ENCODE data around the gene F11. TPM values are rescaled to one million over a fixed set of nuclear protein-coding genes. Genes with fewer than 3 reads are reported as not detected.

Gene F11
- total and polyA plus RNA-seq, 4 donors: 0.36 to 2.2 (median 0.99) TPM; not detected in 1

GRCh38 chr4:186296481-186296880, 30.5 kb downstream of the F11 start:
- DNase-seq (ENCODE audit: low read depth in 4 of 6, low spot score in 6 of 6): no peak
- H3K4me1 ChIP-seq (ENCODE audit: control insufficient read depth, insufficient read depth, low read length): peaks cover 8% of the 10 kb centered on the region
- H3K36me3 ChIP-seq (ENCODE audit: control insufficient read depth, insufficient read depth, low read length): no peaks in the 10 kb centered on the region
- H3K9me3 ChIP-seq (ENCODE audit: control insufficient read depth, insufficient read depth, low read length): no peaks in the 10 kb centered on the region
- H3K4me3 ChIP-seq (ENCODE audit: low read depth, low read length): no peak overlapping the region
- H3K27ac ChIP-seq (ENCODE audit: low read depth, low read length): no peak overlapping the region
- H3K27me3 ChIP-seq (ENCODE audit: control insufficient read depth, insufficient read depth, low read length): peaks cover 8% of the 10 kb centered on the region
- WGBS (ENCODE audit: insufficient coverage): no CpG with 5 or more reads among the region's 4 CpGs

GRCh38 chr4:186297013-186297645, 31.1 kb downstream of the F11 start:
- H3K4me1 ChIP-seq (ENCODE audit: control insufficient read depth, insufficient read depth, low read length): peaks cover 8% of the 10 kb centered on the region
- H3K9me3 ChIP-seq (ENCODE audit: control insufficient read depth, insufficient read depth, low read length): no peaks in the 10 kb centered on the region
- peak; percentile 54 to 95 (median 66) for DNase-seq (ENCODE audit: low read depth in 4 of 6, low spot score in 6 of 6)
- 65% methylated on average over 14 of the region's 21 CpGs for WGBS (ENCODE audit: insufficient coverage)
- peaks cover 8% of the 10 kb centered on the region for H3K27me3 ChIP-seq (ENCODE audit: control insufficient read depth, insufficient read depth, low read length)
- no peak overlapping the region for H3K4me3 ChIP-seq (ENCODE audit: low read depth, low read length)
- no peak overlapping the region for H3K27ac ChIP-seq (ENCODE audit: low read depth, low read length)
- H3K36me3 ChIP-seq (ENCODE audit: control insufficient read depth, insufficient read depth, low read length): no peaks in the 10 kb centered on the region

- Histone ChIP-seq H3K27ac (ENCODE audit: low read depth, low read length) (no peak overlapping the region), H3K36me3 (ENCODE audit: control insufficient read depth, insufficient read depth, low read length) (no peaks in the 10 kb centered on the region), H3K27me3 (ENCODE audit: control insufficient read depth, insufficient read depth, low read length) (peaks cover 8% of the 10 kb centered on the region), H3K9me3 (ENCODE audit: control insufficient read depth, insufficient read depth, low read length) (no peaks in the 10 kb centered on the region), H3K4me3 (ENCODE audit: low read depth, low read length) (no peak overlapping the region), H3K4me1 (ENCODE audit: control insufficient read depth, insufficient read depth, low read length) (peaks cover 8% of the 10 kb centered on the region)
- WGBS (ENCODE audit: insufficient coverage): 29% methylated on average over 35 of the region's 39 CpGs
- peak in 1 of 6 donors; percentile 13 for DNase-seq (ENCODE audit: low read depth in 4 of 6, low spot score in 6 of 6)
Measured at GRCh38 chr4:186298031-186298647, 32.1 kb downstream of the F11 start.

- 96% methylated on average over 2 of the region's 5 CpGs for WGBS (ENCODE audit: insufficient coverage)
Measured at GRCh38 chr4:186299291-186299690, 33.3 kb downstream of the F11 start.

GRCh38 chr4:186300659-186301390, 34.8 kb downstream of the F11 start:
- no peak for DNase-seq (ENCODE audit: low read depth in 4 of 6, low spot score in 6 of 6)
- peaks cover 8% of the 10 kb centered on the region for H3K27me3 ChIP-seq (ENCODE audit: control insufficient read depth, insufficient read depth, low read length)
- peaks cover 8% of the 10 kb centered on the region for H3K4me1 ChIP-seq (ENCODE audit: control insufficient read depth, insufficient read depth, low read length)
- H3K4me3 ChIP-seq (ENCODE audit: low read depth, low read length): no peak overlapping the region
- no peaks in the 10 kb centered on the region for H3K9me3 ChIP-seq (ENCODE audit: control insufficient read depth, insufficient read depth, low read length)
- H3K36me3 ChIP-seq (ENCODE audit: control insufficient read depth, insufficient read depth, low read length): no peaks in the 10 kb centered on the region
- no peak overlapping the region for H3K27ac ChIP-seq (ENCODE audit: low read depth, low read length)
- WGBS (ENCODE audit: insufficient coverage): no CpG with 5 or more reads among the region's 6 CpGs

More at GRCh38 chr4:186299291-186299690, 33.3 kb downstream of the F11 start:
- H3K4me3 ChIP-seq (ENCODE audit: low read depth, low read length): no peak overlapping the region
- H3K9me3 ChIP-seq (ENCODE audit: control insufficient read depth, insufficient read depth, low read length): no peaks in the 10 kb centered on the region
- H3K36me3 ChIP-seq (ENCODE audit: control insufficient read depth, insufficient read depth, low read length): no peaks in the 10 kb centered on the region
- peaks cover 8% of the 10 kb centered on the region for H3K27me3 ChIP-seq (ENCODE audit: control insufficient read depth, insufficient read depth, low read length)
- no peak for DNase-seq (ENCODE audit: low read depth in 4 of 6, low spot score in 6 of 6)
- peaks cover 8% of the 10 kb centered on the region for H3K4me1 ChIP-seq (ENCODE audit: control insufficient read depth, insufficient read depth, low read length)
- no peak overlapping the region for H3K27ac ChIP-seq (ENCODE audit: low read depth, low read length)

GRCh38 chr4:186304216-186304615, 38.2 kb downstream of the F11 start:
- Histone ChIP-seq H3K4me3 (ENCODE audit: low read depth, low read length) (no peak overlapping the region), H3K9me3 (ENCODE audit: control insufficient read depth, insufficient read depth, low read length) (no peaks in the 10 kb centered on the region), H3K27ac (ENCODE audit: low read depth, low read length) (no peak overlapping the region), H3K36me3 (ENCODE audit: control insufficient read depth, insufficient read depth, low read length) (no peaks in the 10 kb centered on the region), H3K4me1 (ENCODE audit: control insufficient read depth, insufficient read depth, low read length) (peaks cover 3% of the 10 kb centered on the region), H3K27me3 (ENCODE audit: control insufficient read depth, insufficient read depth, low read length) (no peaks in the 10 kb centered on the region)
- no peak for DNase-seq (ENCODE audit: low read depth in 4 of 6, low spot score in 6 of 6)
- WGBS (ENCODE audit: insufficient coverage): 100% methylated on average over 2 of the region's 5 CpGs

GRCh38 chr4:186304866-186305505, 39.0 kb downstream of the F11 start:
- Histone ChIP-seq H3K4me3 (ENCODE audit: low read depth, low read length) (no peak overlapping the region), H3K27ac (ENCODE audit: low read depth, low read length) (no peak overlapping the region), H3K27me3 (ENCODE audit: control insufficient read depth, insufficient read depth, low read length) (no peaks in the 10 kb centered on the region), H3K4me1 (ENCODE audit: control insufficient read depth, insufficient read depth, low read length) (peaks cover 3% of the 10 kb centered on the region), H3K9me3 (ENCODE audit: control insufficient read depth, insufficient read depth, low read length) (no peaks in the 10 kb centered on the region), H3K36me3 (ENCODE audit: control insufficient read depth, insufficient read depth, low read length) (no peaks in the 10 kb centered on the region)
- WGBS (ENCODE audit: insufficient coverage): 38% methylated on average over 6 of the region's 13 CpGs
- DNase-seq (ENCODE audit: low read depth in 4 of 6, low spot score in 6 of 6): peak in 3 of 6 donors; percentile 7 to 55 (median 48)

GRCh38 chr4:186307497-186307896, 41.5 kb downstream of the F11 start:
- no peaks in the 10 kb centered on the region for H3K27me3 ChIP-seq (ENCODE audit: control insufficient read depth, insufficient read depth, low read length)
- H3K27ac ChIP-seq (ENCODE audit: low read depth, low read length): no peak overlapping the region
- DNase-seq (ENCODE audit: low read depth in 4 of 6, low spot score in 6 of 6): no peak
- peaks cover 3% of the 10 kb centered on the region for H3K4me1 ChIP-seq (ENCODE audit: control insufficient read depth, insufficient read depth, low read length)
- no peaks in the 10 kb centered on the region for H3K36me3 ChIP-seq (ENCODE audit: control insufficient read depth, insufficient read depth, low read length)
- H3K9me3 ChIP-seq (ENCODE audit: control insufficient read depth, insufficient read depth, low read length): no peaks in the 10 kb centered on the region
- H3K4me3 ChIP-seq (ENCODE audit: low read depth, low read length): no peak overlapping the region
- no CpG with 5 or more reads among the region's 4 CpGs for WGBS (ENCODE audit: insufficient coverage)

- no peak overlapping the region for H3K27ac ChIP-seq (ENCODE audit: low read depth, low read length)
- no peaks in the 10 kb centered on the region for H3K9me3 ChIP-seq (ENCODE audit: control insufficient read depth, insufficient read depth, low read length)
- no peaks in the 10 kb centered on the region for H3K36me3 ChIP-seq (ENCODE audit: control insufficient read depth, insufficient read depth, low read length)
- H3K27me3 ChIP-seq (ENCODE audit: control insufficient read depth, insufficient read depth, low read length): no peaks in the 10 kb centered on the region
- H3K4me1 ChIP-seq (ENCODE audit: control insufficient read depth, insufficient read depth, low read length): peaks cover 3% of the 10 kb centered on the region
- WGBS (ENCODE audit: insufficient coverage): 60% methylated on average over 2 of the region's 3 CpGs
- no peak for DNase-seq (ENCODE audit: low read depth in 4 of 6, low spot score in 6 of 6)
- H3K4me3 ChIP-seq (ENCODE audit: low read depth, low read length): no peak overlapping the region
Measured at GRCh38 chr4:186307916-186308315, 41.9 kb downstream of the F11 start.

Measured in spinal cord (tissue), 10 donors.